Ovary (tissue), 9 donors: ENCODE measurements around the gene FH. TPM values are rescaled to one million over a fixed set of nuclear protein-coding genes. Genes with fewer than 3 reads are reported as not detected.

Source experiments
- DNase-seq, 5 donors: peaks; one replicate each; pipeline ENCODE4 v3.0.0-alpha.2; 2019 to 2020
- H3K27ac ChIP-seq, 2 donors: fragments of 200-600 bp; one replicate each; pipeline versions ENCODE4 v1.5.1 to v1.8.0; 2019 to 2022
- H3K27me3 ChIP-seq: fragments of 200-600 bp; one replicate; pipeline ENCODE4 v1.8.0; 2022
- H3K36me3 ChIP-seq: fragments of 200-600 bp; sonication (generic); one replicate; pipeline ENCODE4 v1.5.1; 2019
- H3K4me1 ChIP-seq: one replicate; pipeline ENCODE4 v1.8.1; 2013; ENCODE audit warnings: mild to moderate bottlenecking, moderate library complexity; ENCODE audit not compliant: insufficient read depth
- H3K4me3 ChIP-seq: fragments of 200-600 bp; sonication (generic); one replicate; pipeline ENCODE4 v1.5.1; 2017
- H3K9me3 ChIP-seq, 2 donors: fragments of 200-600 bp in 1 of 2; sonication (generic) in 1 of 2; one replicate each; pipeline versions ENCODE4 v1.5.1 to v1.8.1; 2013 to 2019; ENCODE audit warnings: mild to moderate bottlenecking in 1 of 2, moderate library complexity in 1 of 2
- CTCF ChIP-seq, 3 donors: fragments of 450-650 bp in 2 of 3; fragments of 200-600 bp in 1 of 3; IDR thresholded peaks; one replicate each; pipeline versions ENCODE4 v1.5.1 to v1.8.0; 2016 to 2022; ENCODE audit warnings: antibody characterized with exemption in 3 of 3, mild to moderate bottlenecking in 1 of 3
- EP300 ChIP-seq: sonication (generic); formaldehyde crosslinking; IDR thresholded peaks from one replicate; pipeline ENCODE4 v1.6.1; 2017; ENCODE audit warnings: antibody characterized with exemption
- POLR2A ChIP-seq: fragments of 450-650 bp; IDR thresholded peaks from one replicate; pipeline ENCODE4 v1.6.1; 2017; ENCODE audit warnings: antibody characterized with exemption, mild to moderate bottlenecking, moderate library complexity
- WGBS, 3 donors: extraction: QIAGEN DNeasy Blood & Tissue Kit in 1 of 3; methylation state at CpG; one replicate each; pipeline versions ENCODE4 v1.1.5 to v1.1.7; 2013 to 2017; 5-methylcytosine and 5-hydroxymethylcytosine counted together
- intact Hi-C, 4 donors: fragments of 100-400 bp; cut with DNase I; formaldehyde crosslinking; loops; one replicate each; pipeline versions ENCODE4 v1.11.0 to v1.15.1; 2022 to 2023
- polyA plus RNA-seq, 2 donors: library from polyadenylated mRNA; stranded (reverse); fragments of 200-250 nt in 1 of 2; fragments of 350-450 nt in 1 of 2; fragmentation: Illumina TruSeq in 1 of 2; extraction: RNeasy Lipid Tissue Mini Kit (QIAGEN cat#74804) in 1 of 2; gene quantifications; one replicate each; pipeline ENCODE4 v1.2.3, GENCODE V29; 2013 to 2014
- total RNA-seq, 7 donors: library from RNA; depleted of rRNA in 2 of 7; stranded (reverse); fragments of >200 nt in 2 of 7; fragmentation: NEBNext Ultra II Directional in 3 of 7; extraction: Animal tissue kit (Norgen Biotek cat#: 25700) in 3 of 7; gene quantifications; one replicate each; pipeline versions ENCODE4 v1.1.0 to v1.2.4, GENCODE V29; 2016 to 2023
- donor health status: DM: no; HTN: no; CAD: no; lungs with moderate emphysema.
- donor health status: DM: no; HTN: no; CAD: no.
- donor health status: Bipolar disorder and iron deficiency.
- donor health status: DM: yes; HTN: yes; CAD: no.
- donor health status: DM: no; HTN: no; CAD: no.
- donor health status: DM: yes; HTN: yes; CAD: no.

The FH gene
- total and polyA plus RNA-seq, 9 donors: 19.2 to 64.4 (median 40.5) TPM

GRCh38 chr1:241485145-241485544 is 34.4 kb downstream of the FH start:
- TF ChIP-seq POLR2A (no peak), EP300 (no peak), CTCF (IDR thresholded peaks at IDR 0.05) (no peak)
- no peaks in the 10 kb centered on the region for H3K9me3 ChIP-seq
- H3K4me1 ChIP-seq: no peaks in the 10 kb centered on the region
- no peaks in the 10 kb centered on the region for H3K27me3 ChIP-seq
- H3K4me3 ChIP-seq: no peak overlapping the region
- intact Hi-C loops: no loop called here
- 92 to 99% (median 97%) methylated on average over 3 of the region's 3 CpGs for WGBS, 3 donors
- H3K27ac ChIP-seq: no peak overlapping the region
- no peak for DNase-seq
- H3K36me3 ChIP-seq: no peaks in the 10 kb centered on the region

GRCh38 chr1:241482761-241483250 is 36.7 kb downstream of the FH start:
- Histone ChIP-seq H3K4me1 (no peaks in the 10 kb centered on the region), H3K27me3 (no peaks in the 10 kb centered on the region), H3K36me3 (no peaks in the 10 kb centered on the region), H3K9me3 (no peaks in the 10 kb centered on the region), H3K4me3 (no peak overlapping the region), H3K27ac (no peak overlapping the region)
- no peak for DNase-seq
- TF ChIP-seq EP300 (no peak), CTCF (IDR thresholded peaks at IDR 0.05) (no peak), POLR2A (no peak)
- 46 to 48% (median 47%) methylated on average over 1 of the region's 1 CpG for WGBS, 3 donors
- intact Hi-C loops: no loop called here

- no peaks in the 10 kb centered on the region for H3K4me1 ChIP-seq
- no peak for DNase-seq
- no peaks in the 10 kb centered on the region for H3K9me3 ChIP-seq
- intact Hi-C loops: no loop called here
- no peaks in the 10 kb centered on the region for H3K27me3 ChIP-seq
- no peak overlapping the region for H3K4me3 ChIP-seq
- no peak overlapping the region for H3K27ac ChIP-seq
- TF ChIP-seq CTCF (IDR thresholded peaks at IDR 0.05): no peak
- no peak for TF ChIP-seq EP300
- no peak for TF ChIP-seq POLR2A
- no peaks in the 10 kb centered on the region for H3K36me3 ChIP-seq
These were observed 40.3 kb downstream of the FH start for GRCh38 chr1:241479294-241479693.

- intact Hi-C loops: no loop called here
- H3K4me3 ChIP-seq: no peak overlapping the region
- no peaks in the 10 kb centered on the region for H3K27me3 ChIP-seq
- no peak overlapping the region for H3K27ac ChIP-seq
- 88 to 92% (median 90%) methylated on average over 1 of the region's 1 CpG for WGBS, 3 donors
- no peak for DNase-seq
- no peaks in the 10 kb centered on the region for H3K9me3 ChIP-seq
- no peaks in the 10 kb centered on the region for H3K4me1 ChIP-seq
- TF ChIP-seq CTCF (IDR thresholded peaks at IDR 0.05) (no peak), POLR2A (no peak), EP300 (no peak)
- H3K36me3 ChIP-seq: no peaks in the 10 kb centered on the region
These were observed 43.9 kb downstream of the FH start for GRCh38 chr1:241475671-241476070.
